Stromal cell of bone marrow (primary cell): ENCODE measurements around the gene RAD18.

Experiments used
- DNase-seq: peaks from one replicate; pipeline ENCODE4 v3.0.0-alpha.2; 2012; ENCODE audit warnings: low read depth

RAD18 gene

DNA sequence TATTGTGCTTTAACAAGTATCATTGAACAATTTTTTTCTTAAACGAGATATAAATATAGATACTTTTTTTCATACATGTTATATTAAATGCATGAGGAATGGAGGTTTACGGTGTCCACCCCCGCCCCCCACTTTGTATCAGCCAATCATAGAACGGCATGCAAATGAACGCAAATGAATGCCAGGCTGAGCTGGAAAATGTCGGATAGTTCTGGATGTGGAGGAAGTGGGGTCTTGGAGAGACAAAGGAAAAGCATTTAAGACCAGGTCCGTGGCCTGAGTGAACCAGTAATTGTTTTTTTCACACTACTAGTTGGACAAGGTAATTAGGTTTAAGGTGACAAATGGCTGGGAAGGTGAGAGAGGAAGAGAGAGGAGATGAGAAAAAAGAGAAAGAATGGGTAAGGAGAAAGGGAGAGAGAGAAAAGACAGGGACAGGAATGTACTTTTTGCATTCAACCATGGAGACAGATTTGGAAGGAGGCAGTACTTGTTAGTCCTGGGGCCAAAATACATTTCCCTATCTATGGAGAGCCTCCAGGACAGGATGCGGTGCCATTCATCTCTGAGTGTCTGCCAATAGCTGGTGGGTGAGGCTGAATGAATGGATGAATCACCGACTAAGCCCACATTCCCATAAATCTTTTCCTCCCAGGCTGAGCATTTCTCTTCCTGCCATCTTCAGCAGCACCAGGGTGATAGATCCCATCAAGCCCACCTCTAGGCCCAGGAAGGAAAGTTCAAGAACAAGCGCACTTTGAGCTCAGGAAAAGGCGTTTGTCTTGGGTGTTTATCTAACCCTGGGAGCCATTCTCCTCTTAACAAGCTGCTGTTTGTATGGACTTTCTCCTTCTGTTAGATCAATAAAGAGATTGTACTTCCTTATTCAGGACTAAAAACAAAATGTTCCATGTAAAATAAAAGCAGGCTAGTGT lies 1.4 kb upstream of the RAD18 start:
- peak; percentile 67 for DNase-seq

- DNase-seq: no peak
Observed at GRCh38 chr3:8962226-8962861, 928 bp downstream of the RAD18 start.

DNA sequence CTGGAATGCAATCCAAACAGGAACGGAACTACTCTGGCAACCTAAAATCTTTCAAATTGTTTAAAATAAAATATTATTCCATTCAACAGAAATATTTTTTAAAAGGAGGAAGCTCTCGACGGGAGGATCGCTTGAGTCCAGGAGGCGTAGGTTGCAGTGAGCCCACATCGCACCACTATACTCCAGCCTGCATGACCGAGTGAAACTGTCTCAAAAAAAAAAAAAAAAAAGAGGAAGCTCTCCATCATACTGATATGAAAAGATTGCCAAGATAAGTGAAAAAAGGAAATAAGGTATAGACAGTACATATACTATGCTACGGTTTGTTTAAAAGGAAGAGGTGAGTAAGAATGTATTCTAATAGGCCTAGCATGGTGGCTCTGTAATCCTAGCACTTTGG lies 3.6 kb downstream of the RAD18 start:
- DNase-seq: no peak

DNA sequence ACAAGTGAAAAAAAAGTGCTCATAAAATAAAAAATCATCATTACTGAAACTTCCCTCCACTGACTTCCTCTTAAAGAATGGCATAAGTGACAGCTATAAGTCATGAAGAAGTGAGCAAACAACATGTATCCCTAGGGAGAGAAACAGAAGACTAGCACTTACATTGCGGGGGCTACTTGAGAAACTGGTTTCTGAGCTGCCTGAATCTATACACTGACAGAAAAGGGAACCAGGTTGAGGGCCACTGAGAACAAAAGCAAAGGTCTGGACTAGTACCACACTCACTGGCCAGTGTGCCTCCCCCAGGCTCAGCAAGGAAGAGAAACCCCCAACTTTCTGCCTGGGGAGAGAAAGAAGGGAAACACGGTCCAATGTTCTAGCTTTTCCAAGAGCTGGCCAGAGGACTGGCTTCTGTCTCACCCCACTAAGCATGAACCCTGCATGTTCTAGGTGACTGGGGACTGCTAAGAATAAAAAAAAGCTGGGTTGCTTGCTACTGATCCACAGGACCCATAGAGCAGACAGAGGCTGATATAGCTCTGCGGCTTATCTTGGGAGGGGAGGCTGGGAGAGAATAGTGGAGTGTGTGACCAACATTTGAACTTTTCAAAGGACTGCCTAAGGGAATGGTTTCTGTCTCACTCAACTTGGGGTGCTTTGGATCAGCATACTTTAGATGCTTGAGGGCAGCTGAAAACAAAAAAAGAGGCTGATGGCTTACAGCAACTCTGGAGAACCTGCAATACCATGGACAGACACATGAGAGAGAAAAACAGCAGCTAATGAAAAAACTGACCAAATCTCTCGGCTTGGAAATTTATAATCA lies 8.1 kb downstream of the RAD18 start:
- DNase-seq: no peak

DNA sequence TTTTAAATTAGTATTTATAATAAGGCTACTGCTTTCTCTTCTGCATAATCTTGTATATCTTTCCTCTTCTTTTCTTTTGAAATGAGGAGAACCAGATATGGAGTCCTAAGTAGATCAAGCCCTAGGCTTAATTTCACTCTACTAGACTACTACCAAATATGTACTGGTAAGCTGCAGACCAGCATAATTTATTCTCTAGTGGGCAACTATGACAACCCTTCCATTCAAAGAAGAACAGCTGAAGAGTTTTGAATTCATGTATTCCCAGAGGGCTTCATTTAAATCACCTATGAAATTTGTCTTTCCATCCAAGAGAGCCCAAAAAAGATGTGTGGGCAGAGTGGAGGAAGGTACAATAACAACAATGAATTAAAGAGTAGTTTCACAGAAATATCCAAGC lies 10.0 kb downstream of the RAD18 start:
- no peak for DNase-seq

- no peak for DNase-seq
Observed at GRCh38 chr3:8952130-8952529, 11.1 kb downstream of the RAD18 start.

DNA sequence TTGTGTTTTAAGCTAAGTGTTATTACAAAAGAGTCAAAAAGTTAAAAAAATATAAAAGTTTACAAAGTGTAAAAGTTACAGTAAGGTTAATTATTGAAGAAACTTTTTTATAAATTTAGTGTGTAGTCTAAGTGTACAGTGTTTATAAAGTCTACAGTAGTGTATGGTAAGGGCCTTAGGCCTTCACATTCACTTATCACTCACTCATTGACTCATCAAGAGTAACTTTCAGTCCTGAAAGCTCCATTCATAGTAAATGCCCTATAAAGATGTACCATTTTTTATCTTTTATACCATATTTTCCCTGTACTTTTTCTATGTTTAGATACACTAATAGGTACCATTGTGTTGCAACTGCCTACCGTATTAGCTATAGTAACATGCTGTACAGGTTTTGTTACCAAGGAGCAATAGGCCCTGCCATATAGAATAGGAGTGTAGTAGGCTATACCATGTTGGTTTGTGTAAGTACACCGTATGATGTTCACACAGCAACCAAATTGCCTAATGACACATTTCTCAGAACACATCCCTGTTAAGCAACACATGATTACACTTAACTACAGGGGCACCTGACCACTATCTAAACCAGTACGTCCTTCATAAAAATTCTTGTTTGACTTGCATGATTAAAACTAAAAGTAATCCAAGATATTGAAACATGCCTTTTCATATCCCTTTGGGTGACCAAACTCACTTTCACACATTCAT lies 17.2 kb downstream of the RAD18 start:
- DNase-seq: no peak

- no peak for DNase-seq
Observed at GRCh38 chr3:8942746-8943488, 20.4 kb downstream of the RAD18 start.

GRCh38 chr3:8942115-8942514 lies 21.2 kb downstream of the RAD18 start:
- no peak for DNase-seq

DNA sequence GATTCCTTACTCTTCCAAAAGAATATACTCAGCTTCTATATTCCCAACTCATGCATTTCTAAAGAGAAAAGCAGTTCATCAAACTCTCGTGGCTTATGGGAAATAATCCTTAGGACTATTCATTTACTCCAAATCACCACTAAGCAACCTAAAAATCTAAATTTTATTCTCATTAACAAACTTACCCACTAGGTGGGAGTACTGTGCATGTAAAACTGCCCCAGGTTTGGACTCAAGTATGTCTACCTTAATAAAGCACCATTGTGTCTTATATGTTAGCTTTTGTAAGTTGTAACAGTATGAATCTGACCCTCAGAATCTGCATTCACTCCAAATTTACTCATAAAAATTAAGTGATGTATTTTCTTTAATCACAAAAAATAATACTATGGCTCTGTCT lies 25.3 kb downstream of the RAD18 start:
- no peak for DNase-seq

DNA sequence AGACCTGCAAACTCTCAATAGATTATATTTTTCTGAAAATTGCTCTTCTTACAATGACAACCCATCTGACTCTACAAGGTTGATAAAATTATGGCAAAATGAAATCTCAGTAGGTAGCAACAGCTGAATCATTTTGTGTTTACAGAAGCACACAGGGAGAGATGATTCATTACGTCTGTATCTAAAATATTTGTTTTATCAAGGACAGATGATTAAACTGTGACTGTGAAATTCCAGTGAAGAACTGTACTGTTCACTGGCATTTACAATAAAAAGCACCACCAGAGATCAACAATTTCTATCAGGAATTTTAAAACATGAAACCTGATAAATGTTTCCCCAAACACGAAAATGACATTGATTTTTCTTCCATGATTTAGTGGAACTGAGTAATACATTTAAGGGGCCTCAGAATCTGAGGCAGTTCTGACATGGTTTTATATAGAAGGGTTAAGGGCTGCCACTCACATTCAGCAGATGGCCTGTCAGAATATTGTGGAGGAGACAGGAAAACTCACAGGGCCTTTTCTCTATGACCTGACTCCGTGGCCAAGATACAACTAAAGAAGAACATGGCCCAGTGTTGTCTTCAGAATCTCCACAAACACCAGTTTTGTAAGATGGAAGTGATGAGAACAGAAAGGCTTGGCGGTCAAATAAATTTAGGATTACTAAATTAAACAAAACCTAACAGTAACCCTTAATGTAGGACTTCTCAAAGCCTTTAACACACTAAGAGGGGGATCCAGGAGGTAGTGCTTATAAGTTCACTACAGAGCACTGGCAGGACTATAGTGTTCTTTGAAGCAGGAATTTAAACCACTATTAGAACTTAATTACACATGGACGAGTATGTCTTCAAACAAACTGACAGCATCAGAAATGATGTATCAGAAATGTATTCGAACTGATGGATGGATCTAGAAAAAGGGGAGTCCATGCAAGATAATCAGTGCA lies 25.9 kb downstream of the RAD18 start:
- DNase-seq: peak; percentile 15

- DNase-seq: no peak
Observed at GRCh38 chr3:8932507-8932906, 30.8 kb downstream of the RAD18 start.

DNA sequence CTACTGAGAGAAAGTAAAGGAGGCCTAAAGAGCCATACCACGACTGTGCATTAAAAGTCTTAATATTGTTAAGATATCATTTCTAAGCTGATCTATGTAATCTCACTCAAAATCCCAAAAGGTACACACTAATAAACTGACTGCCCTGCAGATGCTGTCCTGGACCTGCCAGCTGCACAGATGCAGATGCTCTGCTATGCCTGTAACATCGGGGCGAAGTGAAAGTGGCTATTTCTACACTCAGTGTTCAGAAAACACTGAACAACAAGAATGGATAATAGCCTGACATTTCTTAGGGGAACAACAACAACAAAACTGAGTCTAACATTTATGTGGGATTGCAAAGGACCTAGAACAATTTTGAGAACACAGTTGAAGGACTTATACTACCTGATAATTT lies 31.9 kb downstream of the RAD18 start:
- DNase-seq: no peak

GRCh38 chr3:8929860-8930259 lies 33.4 kb downstream of the RAD18 start:
- no peak for DNase-seq

DNA sequence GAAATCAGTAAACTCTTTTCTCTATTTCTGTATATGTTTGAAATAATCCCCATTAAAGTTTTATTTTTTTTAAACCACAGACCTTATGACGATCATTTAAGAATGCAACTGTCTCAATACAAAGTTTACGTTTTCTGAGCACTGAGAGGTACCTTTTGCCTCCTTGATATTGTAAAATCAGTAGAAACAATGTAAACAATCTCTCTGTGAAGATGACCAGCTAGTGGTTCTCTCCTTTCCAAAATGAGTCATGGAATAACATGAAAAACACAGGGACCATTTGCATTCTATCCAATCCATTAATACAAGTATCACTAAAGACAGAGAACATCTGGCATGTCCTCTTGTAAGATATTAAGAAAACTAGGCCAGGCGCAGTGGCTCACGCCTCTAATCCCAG lies 48.8 kb downstream of the RAD18 start:
- no peak for DNase-seq

GRCh38 chr3:8911781-8912180 lies 51.5 kb downstream of the RAD18 start:
- no peak for DNase-seq

- no peak for DNase-seq
Observed at GRCh38 chr3:8909160-8909559, 54.1 kb downstream of the RAD18 start.

DNA sequence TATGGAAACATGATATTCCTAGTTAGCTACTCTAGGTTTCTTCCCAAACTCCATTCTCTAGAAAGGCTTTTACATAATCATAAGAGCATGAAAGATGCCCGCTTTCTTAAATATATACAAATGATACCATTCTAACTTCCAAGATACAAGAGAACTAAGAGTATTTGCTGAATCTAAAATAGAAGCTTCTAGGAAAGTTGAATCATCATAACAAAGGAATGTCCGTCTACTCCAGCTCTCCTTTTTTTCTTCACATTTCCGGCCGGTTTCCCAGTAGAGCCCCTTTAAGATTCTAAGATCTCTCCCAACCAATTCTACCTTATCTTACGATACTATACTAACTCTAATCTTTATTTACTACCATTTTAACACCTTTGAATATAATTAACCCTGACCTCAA lies 60.1 kb downstream of the RAD18 start:
- no peak for DNase-seq

- DNase-seq: no peak
Observed at GRCh38 chr3:8900869-8901268, 62.4 kb downstream of the RAD18 start.

- DNase-seq: no peak
Observed at GRCh38 chr3:8899876-8900460, 63.3 kb downstream of the RAD18 start.
